H9 (cell line): ENCODE results near the gene TUT4. TPM values are rescaled to one million over a fixed set of nuclear protein-coding genes. Genes with fewer than 3 reads are reported as not detected.

ENCODE experiments used
- DNase-seq: peaks from one replicate; pipeline ENCODE4 v3.0.0-alpha.2; 2017
- H2AFZ ChIP-seq: one replicate; pipeline ENCODE4 v1.6.1; 2013; ENCODE audit warnings: mild to moderate bottlenecking, low read length, control low read depth, moderate library complexity
- H2AK5ac ChIP-seq: 2 replicates; pipeline ENCODE4 v1.6.1; 2013; ENCODE audit warnings: low read length, control low read depth, mixed read lengths; ENCODE audit not compliant: insufficient read length
- H2BK120ac ChIP-seq: one replicate; pipeline ENCODE4 v1.6.1; 2013; ENCODE audit warnings: low read depth, mild to moderate bottlenecking, low read length, control low read depth, inconsistent platforms; ENCODE audit not compliant: poor library complexity, severe bottlenecking
- H2BK12ac ChIP-seq: 2 replicates; pipeline ENCODE4 v1.6.1; 2013; ENCODE audit warnings: low read length, control low read depth, mixed read lengths, low read depth; ENCODE audit not compliant: insufficient read length
- H2BK15ac ChIP-seq: 2 replicates; pipeline ENCODE4 v1.6.1; 2013; ENCODE audit warnings: low read depth, low read length, control low read depth
- H2BK20ac ChIP-seq: one replicate; pipeline ENCODE4 v1.6.1; 2013; ENCODE audit warnings: low read depth, mild to moderate bottlenecking, low read length, control low read depth, inconsistent platforms; ENCODE audit not compliant: poor library complexity, severe bottlenecking
- H2BK5ac ChIP-seq: 2 replicates; pipeline ENCODE4 v1.6.1; 2013; ENCODE audit warnings: low read length, control low read depth, mixed read lengths; ENCODE audit not compliant: insufficient read length
- H3K14ac ChIP-seq: 2 replicates; pipeline ENCODE4 v1.6.1; 2013; ENCODE audit warnings: low read length, control low read depth; ENCODE audit not compliant: insufficient read depth
- H3K18ac ChIP-seq: 2 replicates; pipeline ENCODE4 v1.6.1; 2013; ENCODE audit warnings: low read depth, mild to moderate bottlenecking, mixed read lengths, low read length, control low read depth; ENCODE audit not compliant: insufficient read length
- H3K23ac ChIP-seq: 2 replicates; pipeline ENCODE4 v1.6.1; 2013; ENCODE audit warnings: low read length, control low read depth, mixed read lengths, low read depth; ENCODE audit not compliant: insufficient read length
- H3K23me2 ChIP-seq: 2 replicates; pipeline ENCODE4 v1.6.1; 2013; ENCODE audit warnings: low read depth, mild to moderate bottlenecking, mixed read lengths, low read length, control low read depth; ENCODE audit not compliant: insufficient read length, poor library complexity, severe bottlenecking
- H3K27ac ChIP-seq: 2 replicates; pipeline ENCODE4 v1.5.1; 2013; ENCODE audit warnings: low read length, control low read depth, mixed read lengths, low read depth; ENCODE audit not compliant: insufficient read length
- H3K27me3 ChIP-seq: 2 replicates; pipeline ENCODE4 v1.6.1; 2013; ENCODE audit warnings: low read length, control low read depth, inconsistent platforms; ENCODE audit not compliant: insufficient read depth
- H3K4ac ChIP-seq: 2 replicates; pipeline ENCODE4 v1.6.1; 2013; ENCODE audit warnings: low read depth, mild to moderate bottlenecking, control low read depth, inconsistent platforms, low read length, moderate library complexity
- H3K4me1 ChIP-seq: 2 replicates; pipeline ENCODE4 v1.6.1; 2013; ENCODE audit warnings: low read length, control low read depth, inconsistent platforms; ENCODE audit not compliant: insufficient read depth
- H3K4me2 ChIP-seq: 2 replicates; pipeline ENCODE4 v1.6.1; 2013; ENCODE audit warnings: low read length, control low read depth, mixed read lengths; ENCODE audit not compliant: insufficient read length, insufficient read depth
- H3K56ac ChIP-seq: 2 replicates; pipeline ENCODE4 v1.6.1; 2013; ENCODE audit warnings: low read depth, mild to moderate bottlenecking, mixed read lengths, low read length, control low read depth; ENCODE audit not compliant: insufficient read length
- H3K79me1 ChIP-seq: 2 replicates; pipeline ENCODE4 v1.6.1; 2013; ENCODE audit warnings: low read depth, mild to moderate bottlenecking, moderate library complexity, low read length, control low read depth, inconsistent platforms; ENCODE audit not compliant: insufficient read depth, poor library complexity, severe bottlenecking
- H3K79me2 ChIP-seq: 2 replicates; pipeline ENCODE4 v1.6.1; 2013; ENCODE audit warnings: low read length, control low read depth, inconsistent platforms; ENCODE audit not compliant: insufficient read depth
- H3K9ac ChIP-seq: 2 replicates; pipeline ENCODE4 v1.6.1; 2013; ENCODE audit warnings: low read length, control low read depth, mixed read lengths; ENCODE audit not compliant: insufficient read length; ENCODE audit errors: extremely low read depth
- H3K9me3 ChIP-seq: one replicate; pipeline ENCODE4 v1.6.1; 2013; ENCODE audit warnings: low read depth, low read length, inconsistent platforms; ENCODE audit not compliant: control insufficient read depth
- H3T11ph ChIP-seq: one replicate; pipeline ENCODE4 v1.6.1; 2013; ENCODE audit warnings: mild to moderate bottlenecking, low read length, control low read depth, inconsistent platforms
- H4K20me1 ChIP-seq: one replicate; pipeline ENCODE4 v1.6.1; 2013; ENCODE audit not compliant: control insufficient read depth, insufficient read length, insufficient read depth
- H4K5ac ChIP-seq: 2 replicates; pipeline ENCODE4 v1.6.1; 2013; ENCODE audit warnings: low read depth, mild to moderate bottlenecking, mixed read lengths, low read length, control low read depth; ENCODE audit not compliant: insufficient read length
- H4K8ac ChIP-seq: replicated peaks from 2 replicates; pipeline ENCODE4 v1.6.1; 2013; ENCODE audit warnings: low read length, control low read depth, mixed read lengths, low read depth; ENCODE audit not compliant: insufficient read length
- H4K91ac ChIP-seq: 2 replicates; pipeline ENCODE4 v1.6.1; 2013; ENCODE audit warnings: low read depth, mild to moderate bottlenecking, moderate library complexity, mixed read lengths, low read length, control low read depth; ENCODE audit not compliant: insufficient read length
- H3K27ac Mint-ChIP-seq, 3 experiments: 2 replicates in 2 of 3; 3 replicates in 1 of 3; pipeline ENCODE4 v1.8.0; 2020 to 2021; ENCODE audit warnings: mixed read lengths in 3 of 3, mild to moderate bottlenecking in 1 of 3, moderate library complexity in 1 of 3
- H3K27me3 Mint-ChIP-seq: 2 replicates; pipeline ENCODE4 v1.8.0; 2021; ENCODE audit warnings: low read depth, mild to moderate bottlenecking, moderate library complexity, mixed read lengths
- H3K36me3 Mint-ChIP-seq, 3 experiments: 2 replicates in 2 of 3; 3 replicates in 1 of 3; pipeline ENCODE4 v1.8.0; 2020 to 2021; ENCODE audit warnings: low read depth in 3 of 3, mixed read lengths in 3 of 3; ENCODE audit not compliant: insufficient read depth in 1 of 3
- H3K4me1 Mint-ChIP-seq, 2 experiments: 2 replicates each; pipeline ENCODE4 v1.8.0; 2020; ENCODE audit warnings: mixed read lengths in 2 of 2
- H3K4me3 Mint-ChIP-seq, 2 experiments: 2 replicates in 1 of 2; 3 replicates in 1 of 2; pipeline ENCODE4 v1.8.0; 2020 to 2021; ENCODE audit warnings: mild to moderate bottlenecking in 2 of 2, mixed read lengths in 2 of 2, moderate library complexity in 1 of 2
- H3K9me3 Mint-ChIP-seq, 2 experiments: 2 replicates in 1 of 2; 3 replicates in 1 of 2; pipeline ENCODE4 v1.8.0; 2020; ENCODE audit warnings: mild to moderate bottlenecking in 2 of 2, mixed read lengths in 2 of 2, moderate library complexity in 1 of 2
- WGBS: extraction: QIAGEN DNeasy Blood & Tissue Kit; methylation state at CpG from one replicate; pipeline ENCODE4 v1.1.7; 2013; ENCODE audit warnings: missing lambda C conversion rate, low lambda C conversion rate, mixed read lengths; ENCODE audit not compliant: insufficient read length; ENCODE audit errors: extremely low coverage; 5-methylcytosine and 5-hydroxymethylcytosine counted together
- total RNA-seq: library from RNA; stranded (reverse); gene quantifications from 2 replicates; pipeline ENCODE4 v1.2.1, GENCODE V29; 2021
- TF ChIP-seq, protein P1 (sequence below): fragments of 200-600 bp; sonication (generic); conservative IDR thresholded peaks from 3 replicates; pipeline ENCODE4 v1.8.0; 2021; ENCODE audit warnings: antibody characterized with exemption, mild to moderate bottlenecking

The TUT4 gene
- total RNA-seq, 1 experiment from 2014 or later, result 59.3 TPM

DNA sequence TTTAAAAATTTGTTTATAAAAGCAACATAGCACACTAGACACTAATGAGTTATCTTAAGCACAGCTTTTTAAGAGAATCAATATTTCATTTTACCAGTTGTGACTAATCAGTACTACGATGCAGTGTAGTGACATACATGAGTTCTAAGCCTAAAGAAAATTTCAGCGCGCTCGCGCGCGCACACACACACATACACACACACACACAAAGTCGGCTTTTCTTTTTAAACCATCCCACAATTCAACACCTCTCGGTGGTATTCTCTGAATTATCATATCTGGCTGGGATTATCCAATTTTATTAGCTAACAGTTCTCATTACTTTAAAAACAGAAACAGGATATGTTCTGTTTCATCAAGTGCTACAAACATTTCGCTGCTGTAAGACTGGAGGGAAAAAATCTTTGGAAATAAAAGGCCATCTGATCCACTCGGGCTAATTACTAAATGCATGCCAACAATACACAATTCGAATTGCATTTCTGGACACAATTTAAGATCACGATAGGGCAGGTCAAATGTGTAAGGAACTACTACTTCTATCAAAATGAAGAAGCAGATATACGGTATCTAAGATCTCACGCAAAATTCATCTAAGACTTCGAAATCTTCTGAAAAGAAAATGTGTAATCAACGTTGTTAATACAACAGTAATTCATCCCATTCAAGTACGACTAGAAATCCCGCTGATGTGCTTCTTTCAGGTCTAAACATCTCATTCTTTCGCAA, 1.2 kb downstream of the TUT4 start:
- Histone ChIP-seq H3K23ac (no peak overlapping the region), H2BK120ac (no peak overlapping the region), H3K79me2 (peaks cover 20% of the 10 kb centered on the region; the same call in 1 of the 2 replicates), H3K9me3 (no peaks in the 10 kb centered on the region), H4K5ac (no peak overlapping the region), H3K27me3 (no peaks in the 10 kb centered on the region), H4K20me1 (no peaks in the 10 kb centered on the region), H2BK12ac (no peak overlapping the region), H3K4me1 (peaks cover 5% of the 10 kb centered on the region; the same call in 1 of the 2 replicates), H3T11ph (no peak overlapping the region), H3K4ac (no peak overlapping the region), H3K4me2 (peak overlapping the region; percentile 84), H3K79me1 (no peaks in the 10 kb centered on the region), H3K18ac (no peak overlapping the region), H2BK5ac (no peak overlapping the region), H2BK15ac (no peak overlapping the region), H4K91ac (no peak overlapping the region), H3K14ac (no peak overlapping the region), H3K23me2 (peaks cover 10% of the 10 kb centered on the region), H3K9ac (peak overlapping the region; percentile 67), H2BK20ac (no peak overlapping the region), H4K8ac (no peak overlapping the region), H3K56ac (no peak overlapping the region), H2AFZ (no peak overlapping the region), H3K27ac (no peak overlapping the region), H2AK5ac (no peak overlapping the region)
- WGBS, result no CpG with 5 or more reads among the region's 20 CpGs
- Mint-ChIP-seq H3K27ac (no peak overlapping the region), H3K36me3 (no peaks in the 10 kb centered on the region), H3K4me3 (no peak overlapping the region), H3K9me3 (no peaks in the 10 kb centered on the region), H3K27me3 (no peaks in the 10 kb centered on the region), H3K4me1 (peaks cover 28 to 33% of the 10 kb centered on the region in 2 experiments)
- TF ChIP-seq, protein P1, sequence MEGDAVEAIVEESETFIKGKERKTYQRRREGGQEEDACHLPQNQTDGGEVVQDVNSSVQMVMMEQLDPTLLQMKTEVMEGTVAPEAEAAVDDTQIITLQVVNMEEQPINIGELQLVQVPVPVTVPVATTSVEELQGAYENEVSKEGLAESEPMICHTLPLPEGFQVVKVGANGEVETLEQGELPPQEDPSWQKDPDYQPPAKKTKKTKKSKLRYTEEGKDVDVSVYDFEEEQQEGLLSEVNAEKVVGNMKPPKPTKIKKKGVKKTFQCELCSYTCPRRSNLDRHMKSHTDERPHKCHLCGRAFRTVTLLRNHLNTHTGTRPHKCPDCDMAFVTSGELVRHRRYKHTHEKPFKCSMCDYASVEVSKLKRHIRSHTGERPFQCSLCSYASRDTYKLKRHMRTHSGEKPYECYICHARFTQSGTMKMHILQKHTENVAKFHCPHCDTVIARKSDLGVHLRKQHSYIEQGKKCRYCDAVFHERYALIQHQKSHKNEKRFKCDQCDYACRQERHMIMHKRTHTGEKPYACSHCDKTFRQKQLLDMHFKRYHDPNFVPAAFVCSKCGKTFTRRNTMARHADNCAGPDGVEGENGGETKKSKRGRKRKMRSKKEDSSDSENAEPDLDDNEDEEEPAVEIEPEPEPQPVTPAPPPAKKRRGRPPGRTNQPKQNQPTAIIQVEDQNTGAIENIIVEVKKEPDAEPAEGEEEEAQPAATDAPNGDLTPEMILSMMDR, result no peak
- no peak for DNase-seq
